HL-60 (cell line): ENCODE data around the gene DHRS7B.

Experiments used
- DNase-seq, 2 experiments: peaks; one replicate each; pipeline ENCODE4 v3.0.0-alpha.2; 2010 to 2020; ENCODE audit warnings: low read depth in 1 of 2, low spot score in 1 of 2
- H3K27ac ChIP-seq: fragments of 250-450 bp; sonication (Bioruptor Pico); replicated peaks from 2 replicates; pipeline ENCODE4 v1.5.1; 2020; ENCODE audit warnings: mild to moderate bottlenecking, moderate library complexity
- H3K27me3 ChIP-seq: fragments of 250-450 bp; sonication (Bioruptor Pico); 2 replicates; pipeline ENCODE4 v1.5.1; 2021; ENCODE audit warnings: mild to moderate bottlenecking, moderate library complexity; ENCODE audit not compliant: insufficient read depth, poor library complexity, severe bottlenecking
- H3K4me3 ChIP-seq: replicated peaks from 2 replicates; pipeline ENCODE4 v1.5.1; 2011; ENCODE audit warnings: mild to moderate bottlenecking, control low read depth, low read length; ENCODE audit not compliant: insufficient read depth
- CTCF ChIP-seq: IDR thresholded peaks from one replicate; pipeline ENCODE4 v1.5.1; 2011; ENCODE audit warnings: low read length, control low read depth, inconsistent platforms; ENCODE audit not compliant: insufficient read depth
- GABPA ChIP-seq: IDR thresholded peaks from 2 replicates; pipeline ENCODE4 v1.6.1; 2012; ENCODE audit warnings: low read depth
- POLR2AphosphoS5 ChIP-seq: IDR thresholded peaks from 2 replicates; pipeline ENCODE4 v1.6.1; 2012; ENCODE audit warnings: low read depth
- REST ChIP-seq: IDR thresholded peaks from 2 replicates; pipeline ENCODE4 v1.6.1; 2012; ENCODE audit warnings: low read depth; ENCODE audit not compliant: insufficient replicate concordance
- SPI1 ChIP-seq: IDR thresholded peaks from 2 replicates; pipeline ENCODE4 v1.6.1; 2012; ENCODE audit warnings: low read depth, mild to moderate bottlenecking, borderline replicate concordance

The DHRS7B gene

GRCh38 chr17:21201874-21202273 is 75.1 kb downstream of the DHRS7B start:
- Histone ChIP-seq H3K27me3 (no peaks in the 10 kb centered on the region), H3K4me3 (no peak overlapping the region)
- no peak for DNase-seq

DNA sequence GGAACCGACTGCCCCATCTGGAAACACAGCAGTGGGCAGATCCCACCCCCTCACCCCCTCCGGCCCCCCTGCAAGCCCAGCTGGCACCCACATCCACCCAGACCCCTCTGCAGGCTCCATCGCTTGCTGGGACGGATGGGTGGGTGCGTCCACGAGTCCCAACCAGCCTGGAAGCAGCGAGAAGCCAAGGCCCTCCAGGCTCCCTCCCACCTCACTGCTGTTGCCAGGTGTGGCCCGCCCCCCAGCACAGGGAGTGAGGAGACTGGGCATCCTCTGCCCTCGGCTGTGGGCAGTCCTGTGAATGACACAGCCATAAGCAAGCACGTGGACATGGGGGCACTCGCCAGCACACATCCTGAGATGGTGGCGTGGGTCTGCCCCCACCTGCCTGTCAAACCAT is 75.7 kb downstream of the DHRS7B start:
- no peak overlapping the region for H3K27ac ChIP-seq
- no peaks in the 10 kb centered on the region for H3K27me3 ChIP-seq
- no peak overlapping the region for H3K4me3 ChIP-seq
- no peak for TF ChIP-seq GABPA
- TF ChIP-seq REST = no peak
- no peak for TF ChIP-seq POLR2AphosphoS5
- TF ChIP-seq CTCF = no peak
- no peak for TF ChIP-seq SPI1
- no peak for DNase-seq

More at GRCh38 chr17:21201874-21202273, 75.1 kb downstream of the DHRS7B start:
- TF ChIP-seq SPI1 (no peak), REST (no peak), GABPA (no peak), CTCF (no peak), POLR2AphosphoS5 (no peak)
- no peak overlapping the region for H3K27ac ChIP-seq

- H3K27ac ChIP-seq = no peak overlapping the region
- H3K4me3 ChIP-seq = no peak overlapping the region
- H3K27me3 ChIP-seq = no peaks in the 10 kb centered on the region
- no peak for DNase-seq
- TF ChIP-seq CTCF (no peak), REST (no peak), GABPA (no peak), POLR2AphosphoS5 (no peak), SPI1 (no peak)
Measured at GRCh38 chr17:21204935-21205334, 78.2 kb downstream of the DHRS7B start.
